ENCODE results near the gene SVEP1. TPM values are rescaled to one million over a fixed set of nuclear protein-coding genes. Genes with fewer than 3 reads are reported as not detected.

Gene SVEP1
- polyA plus RNA-seq, 1 donor (not counting 4 experiments of a cell fraction or from before 2014, with no cell fraction given): 0.14 TPM

DNA sequence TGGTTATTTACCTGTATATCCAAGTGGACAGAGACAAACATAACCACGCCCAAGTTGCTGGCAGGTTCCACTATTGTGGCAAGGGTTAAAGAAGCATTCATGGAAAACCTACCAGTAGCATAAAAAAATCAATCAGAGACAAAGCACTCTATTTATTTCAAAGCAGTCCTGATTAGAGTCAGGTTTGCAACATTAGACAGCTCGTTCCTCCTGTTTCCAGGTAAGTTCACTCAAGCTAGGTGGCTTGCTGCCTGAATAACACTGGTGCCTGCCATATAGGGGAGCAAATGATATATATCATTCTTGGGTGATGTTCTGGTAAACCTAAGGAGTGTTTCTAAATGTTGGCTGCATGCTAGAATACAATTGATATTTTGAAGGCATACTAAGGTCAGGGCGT lies 122.3 kb downstream of the SVEP1 start:
- Histone ChIP-seq H3K36me3 (ENCODE audit: control insufficient read depth in 2 of 2, extremely low read depth in 1 of 2, insufficient read depth in 2 of 2, low read length in 2 of 2) (no peaks in the 10 kb centered on the region), H2AFZ (ENCODE audit: control insufficient read depth, low read length) (no peak overlapping the region), H3K9me3 (ENCODE audit: control insufficient read depth, low read depth, low read length) (no peaks in the 10 kb centered on the region), H3K79me2 (ENCODE audit: control insufficient read depth, insufficient read depth, low read length) (no peaks in the 10 kb centered on the region), H3K4me1 (ENCODE audit: control insufficient read depth, extremely low read depth, insufficient read depth, low read length) (no peaks in the 10 kb centered on the region), H3K27ac (ENCODE audit: control insufficient read depth, insufficient read depth, low read length) (no peak overlapping the region), H4K20me1 (ENCODE audit: control insufficient read depth, extremely low read depth, insufficient read depth, low read length) (no peaks in the 10 kb centered on the region), H3K4me2 (ENCODE audit: control insufficient read depth, extremely low read depth, insufficient read depth, low read depth, low read length) (no peak overlapping the region), H3K9ac (ENCODE audit: control insufficient read depth, extremely low read depth, insufficient read depth, low read length) (no peak overlapping the region), H3K27me3 (ENCODE audit: control insufficient read depth, extremely low read depth, insufficient read depth, low read length) (no peaks in the 10 kb centered on the region), H3K9me1 (ENCODE audit: control insufficient read depth, extremely low read depth, insufficient read depth, low read length) (no peaks in the 10 kb centered on the region), H3K4me3 (ENCODE audit: control insufficient read depth in 2 of 3, extremely low read depth in 1 of 3, insufficient read depth in 2 of 3, low read depth in 1 of 3, low read length in 3 of 3) (no peak overlapping the region)
- TF ChIP-seq, protein P1, sequence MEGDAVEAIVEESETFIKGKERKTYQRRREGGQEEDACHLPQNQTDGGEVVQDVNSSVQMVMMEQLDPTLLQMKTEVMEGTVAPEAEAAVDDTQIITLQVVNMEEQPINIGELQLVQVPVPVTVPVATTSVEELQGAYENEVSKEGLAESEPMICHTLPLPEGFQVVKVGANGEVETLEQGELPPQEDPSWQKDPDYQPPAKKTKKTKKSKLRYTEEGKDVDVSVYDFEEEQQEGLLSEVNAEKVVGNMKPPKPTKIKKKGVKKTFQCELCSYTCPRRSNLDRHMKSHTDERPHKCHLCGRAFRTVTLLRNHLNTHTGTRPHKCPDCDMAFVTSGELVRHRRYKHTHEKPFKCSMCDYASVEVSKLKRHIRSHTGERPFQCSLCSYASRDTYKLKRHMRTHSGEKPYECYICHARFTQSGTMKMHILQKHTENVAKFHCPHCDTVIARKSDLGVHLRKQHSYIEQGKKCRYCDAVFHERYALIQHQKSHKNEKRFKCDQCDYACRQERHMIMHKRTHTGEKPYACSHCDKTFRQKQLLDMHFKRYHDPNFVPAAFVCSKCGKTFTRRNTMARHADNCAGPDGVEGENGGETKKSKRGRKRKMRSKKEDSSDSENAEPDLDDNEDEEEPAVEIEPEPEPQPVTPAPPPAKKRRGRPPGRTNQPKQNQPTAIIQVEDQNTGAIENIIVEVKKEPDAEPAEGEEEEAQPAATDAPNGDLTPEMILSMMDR (optimal IDR thresholded peaks at IDR 0.05 in 1 of 3, IDR thresholded peaks at IDR 0.05 in 1 of 3, conservative IDR thresholded peaks at IDR 0.05 in 1 of 3; ENCODE audit: extremely low read depth in 1 of 3, insufficient read depth in 2 of 3, low read length in 3 of 3): no peak
- TF ChIP-seq EZH2 (IDR thresholded peaks at IDR 0.05; ENCODE audit: low read length): no peak
- dilution Hi-C loops (cut with MboI; ENCODE audit: extremely low pct_ligation_motif_present, low sequenced_read_pairs): no loop called here
- no peak for DNase-seq (ENCODE audit: low read depth, low spot score)
- no peak for FAIRE-seq

DNA sequence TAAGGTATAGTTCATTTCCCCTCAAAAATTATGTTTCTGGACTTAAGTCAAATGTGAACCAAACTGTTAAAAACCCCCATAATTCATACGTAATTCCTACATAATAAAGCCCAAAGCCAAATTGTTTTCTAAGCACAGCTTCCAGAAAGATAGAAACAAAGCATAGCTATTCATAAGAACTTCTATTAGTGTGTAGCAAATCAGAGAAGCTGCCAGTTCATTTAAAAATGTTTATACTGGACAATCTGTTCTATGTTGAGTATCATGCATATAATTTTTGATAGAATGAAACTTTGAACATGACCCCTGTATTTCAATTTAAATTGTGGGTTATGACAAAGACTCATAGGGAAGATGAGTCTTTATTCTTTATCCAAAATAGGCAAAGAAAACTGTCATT lies 122.9 kb downstream of the SVEP1 start:
- no peak overlapping the region for H3K4me2 ChIP-seq (ENCODE audit: control insufficient read depth, extremely low read depth, insufficient read depth, low read depth, low read length)
- H3K4me3 ChIP-seq (ENCODE audit: control insufficient read depth in 2 of 3, extremely low read depth in 1 of 3, insufficient read depth in 2 of 3, low read depth in 1 of 3, low read length in 3 of 3): no peak overlapping the region

More for the DNA sequence above, 122.9 kb downstream of the SVEP1 start:
- no peaks in the 10 kb centered on the region for H3K79me2 ChIP-seq (ENCODE audit: control insufficient read depth, insufficient read depth, low read length)
- no peaks in the 10 kb centered on the region for H3K36me3 ChIP-seq (ENCODE audit: control insufficient read depth in 2 of 2, extremely low read depth in 1 of 2, insufficient read depth in 2 of 2, low read length in 2 of 2)
- TF ChIP-seq, protein P1 (optimal IDR thresholded peaks at IDR 0.05 in 1 of 3, IDR thresholded peaks at IDR 0.05 in 1 of 3, conservative IDR thresholded peaks at IDR 0.05 in 1 of 3; ENCODE audit: extremely low read depth in 1 of 3, insufficient read depth in 2 of 3, low read length in 3 of 3): no peak
- TF ChIP-seq EZH2 (IDR thresholded peaks at IDR 0.05; ENCODE audit: low read length): no peak
- dilution Hi-C loops (cut with MboI; ENCODE audit: extremely low pct_ligation_motif_present, low sequenced_read_pairs): no loop called here
- H3K9ac ChIP-seq (ENCODE audit: control insufficient read depth, extremely low read depth, insufficient read depth, low read length): no peak overlapping the region
- H3K27ac ChIP-seq (ENCODE audit: control insufficient read depth, insufficient read depth, low read length): no peak overlapping the region
- no peaks in the 10 kb centered on the region for H3K9me1 ChIP-seq (ENCODE audit: control insufficient read depth, extremely low read depth, insufficient read depth, low read length)
- no peaks in the 10 kb centered on the region for H4K20me1 ChIP-seq (ENCODE audit: control insufficient read depth, extremely low read depth, insufficient read depth, low read length)
- no peaks in the 10 kb centered on the region for H3K9me3 ChIP-seq (ENCODE audit: control insufficient read depth, low read depth, low read length)
- no peaks in the 10 kb centered on the region for H3K27me3 ChIP-seq (ENCODE audit: control insufficient read depth, extremely low read depth, insufficient read depth, low read length)
- no peak for DNase-seq (ENCODE audit: low read depth, low spot score)
- FAIRE-seq: no peak
- no peak overlapping the region for H2AFZ ChIP-seq (ENCODE audit: control insufficient read depth, low read length)
- no peaks in the 10 kb centered on the region for H3K4me1 ChIP-seq (ENCODE audit: control insufficient read depth, extremely low read depth, insufficient read depth, low read length)

Data from keratinocyte (primary cell).